ENCODE measurements around the gene DNAJA3. TPM values are rescaled to one million over a fixed set of nuclear protein-coding genes. Genes with fewer than 3 reads are reported as not detected.

Gene DNAJA3
- total RNA-seq, 2 donors from 2014 or later, result 26.4 to 29.1 TPM

GRCh38 chr16:4426722-4427372, 1.2 kb downstream of the DNAJA3 start:
- Histone ChIP-seq H3K27me3 (no peaks in the 10 kb centered on the region), H3K27ac (no peak overlapping the region), H3K4me3 (peak overlapping the region in 1 of 2 donors; percentile 71), H3K9me3 (no peaks in the 10 kb centered on the region), H3K4me1 (peaks cover 23% of the 10 kb centered on the region), H3K36me3 (replicated peaks in 1 of 2; ENCODE audit: insufficient read depth in 1 of 2, low read depth in 2 of 2) (peaks cover 0 to 2% of the 10 kb centered on the region in 2 donors)
- ATAC-seq (no peak), DNase-seq (no peak)
- intact Hi-C loops (cut with DNase I), result no loop called here
- TF ChIP-seq POLR2A (IDR thresholded peaks at IDR 0.05) (no peak), CTCF (IDR thresholded peaks at IDR 0.05) (no peak)
- WGBS, 2 donors, result 89% methylated on average over 12 of the region's 12 CpGs

GRCh38 chr16:4428500-4428899, 2.8 kb downstream of the DNAJA3 start:
- no peak for ATAC-seq
- TF ChIP-seq CTCF (IDR thresholded peaks at IDR 0.05) (no peak), POLR2A (IDR thresholded peaks at IDR 0.05) (no peak)
- WGBS, 2 donors, result 86 to 94% methylated on average over 7 of the region's 7 CpGs

GRCh38 chr16:4431023-4431422, 5.4 kb downstream of the DNAJA3 start:
- WGBS, 2 donors, result 77 to 84% methylated on average over 9 of the region's 9 CpGs
- Histone ChIP-seq H3K36me3 (replicated peaks in 1 of 2; ENCODE audit: insufficient read depth in 1 of 2, low read depth in 2 of 2) (peaks cover 0 to 11% of the 10 kb centered on the region in 2 donors), H3K27me3 (no peaks in the 10 kb centered on the region), H3K4me3 (no peak overlapping the region), H3K9me3 (no peaks in the 10 kb centered on the region), H3K4me1 (peaks cover 16% of the 10 kb centered on the region), H3K27ac (no peak overlapping the region)
- ATAC-seq (no peak), DNase-seq (no peak)
- intact Hi-C loops (cut with DNase I), result loop anchor here (10.0 kb wide), 1 partner anchor 64 kb away; no protein-coding TSS in a partner anchor
- TF ChIP-seq CTCF (IDR thresholded peaks at IDR 0.05), result no peak
- no peak for TF ChIP-seq POLR2A (IDR thresholded peaks at IDR 0.05)

More at GRCh38 chr16:4428500-4428899, 2.8 kb downstream of the DNAJA3 start:
- no peaks in the 10 kb centered on the region for H3K9me3 ChIP-seq
- peaks cover 23% of the 10 kb centered on the region for H3K4me1 ChIP-seq
- H3K27ac ChIP-seq, result no peak overlapping the region
- no peaks in the 10 kb centered on the region for H3K27me3 ChIP-seq
- intact Hi-C loops (cut with DNase I), result no loop called here
- DNase-seq, result no peak
- peaks cover 0 to 2% of the 10 kb centered on the region in 2 donors for H3K36me3 ChIP-seq (replicated peaks in 1 of 2; ENCODE audit: insufficient read depth in 1 of 2, low read depth in 2 of 2)
- no peak overlapping the region for H3K4me3 ChIP-seq

- no peak for DNase-seq
- Histone ChIP-seq H3K27me3 (no peaks in the 10 kb centered on the region), H3K4me1 (no peaks in the 10 kb centered on the region), H3K9me3 (no peaks in the 10 kb centered on the region), H3K27ac (no peak overlapping the region), H3K36me3 (replicated peaks in 1 of 2; ENCODE audit: insufficient read depth in 1 of 2, low read depth in 2 of 2) (peaks cover 0 to 17% of the 10 kb centered on the region in 2 donors), H3K4me3 (no peak overlapping the region)
- TF ChIP-seq CTCF (IDR thresholded peaks at IDR 0.05) (no peak), POLR2A (IDR thresholded peaks at IDR 0.05) (no peak)
- 81 to 96% methylated on average over 4 of the region's 4 CpGs for WGBS, 2 donors
- intact Hi-C loops (cut with DNase I), result loop anchor here (10.0 kb wide), 1 partner anchor 62 kb away; no protein-coding TSS in a partner anchor
- no peak for ATAC-seq
Measured at GRCh38 chr16:4433228-4433627, 7.6 kb downstream of the DNAJA3 start.

Measured in body of pancreas (tissue), 4 donors.